HepG2 (cell line): ENCODE data around the gene NFATC3. TPM values are rescaled to one million over a fixed set of nuclear protein-coding genes. Genes with fewer than 3 reads are reported as not detected.

Experiments used
- HNF4A ChIP-seq: sonication (generic); formaldehyde crosslinking; IDR thresholded peaks from 2 replicates; pipeline ENCODE4 v1.4.0; 2020; ENCODE audit warnings: missing genetic modification reagents
- SIN3B ChIP-seq: fragments of 150-350 bp; IDR thresholded peaks from 2 replicates; pipeline ENCODE4 v1.6.1; 2014; ENCODE audit warnings: low read length
- SMAD3 ChIP-seq: sonication (generic); formaldehyde crosslinking; IDR thresholded peaks from 2 replicates; pipeline ENCODE4 v1.4.0; 2020; ENCODE audit warnings: missing genetic modification reagents
- SRSF4 ChIP-seq: fragments of 200-400 bp; formaldehyde crosslinking; IDR thresholded peaks from one replicate; pipeline ENCODE4 v1.6.1; 2018; ENCODE audit warnings: mild to moderate bottlenecking, low read depth, low read length, moderate library complexity; ENCODE audit not compliant: poor library complexity, severe bottlenecking
- XRCC5 ChIP-seq: fragments of 200-400 bp; formaldehyde crosslinking; optimal IDR thresholded peaks from 2 replicates; pipeline ENCODE3; 2017; ENCODE audit warnings: mild to moderate bottlenecking, low read length
- ZKSCAN1 ChIP-seq: fragments of 150-350 bp; IDR thresholded peaks from 2 replicates; pipeline ENCODE4 v1.6.1; 2014; ENCODE audit warnings: low read length
- ZNF232 ChIP-seq: sonication (generic); formaldehyde crosslinking; IDR thresholded peaks from 2 replicates; pipeline ENCODE4 v1.4.0; 2020; ENCODE audit warnings: missing genetic modification reagents, borderline replicate concordance
- polyA plus RNA-seq, 8 experiments: library from polyadenylated mRNA; depleted of rRNA in 3 of 8; stranded (reverse) in 7 of 8; unstranded in 1 of 8; fragments of >200 nt; fragmentation: Illumina TruSeq in 4 of 8; extraction: Trizol in 4 of 8; gene quantifications; 2 replicates each; pipeline versions ENCODE4 v1.2.1 to v1.2.3, GENCODE V29; 2011 to 2016; ENCODE audit warnings: low read depth in 4 of 8, missing spikeins in 1 of 8, mixed read lengths in 1 of 8; ENCODE audit not compliant: insufficient read depth in 1 of 8
- total RNA-seq, 5 experiments: library from RNA; depleted of rRNA; stranded (reverse); fragments of >200 nt; fragmentation: Illumina TruSeq; extraction: Trizol; gene quantifications; 2 replicates each; pipeline ENCODE4 v1.2.3, GENCODE V29; 2016; ENCODE audit warnings: low read depth in 1 of 5
- TF ChIP-seq, protein P1 (sequence below): sonication (generic); formaldehyde crosslinking; IDR thresholded peaks from 2 replicates; pipeline ENCODE4 v1.5.0; 2020; ENCODE audit warnings: missing genetic modification reagents
- TF ChIP-seq, protein P2 (sequence below): sonication (generic); formaldehyde crosslinking; conservative IDR thresholded peaks from 2 replicates; pipeline ENCODE4 v1.4.0; 2020; ENCODE audit warnings: mild to moderate bottlenecking, missing genetic modification reagents, moderate library complexity
- TF ChIP-seq, protein P3 (sequence below): sonication (generic); formaldehyde crosslinking; conservative IDR thresholded peaks from 2 replicates; pipeline ENCODE4 v1.4.0; 2020; ENCODE audit warnings: missing genetic modification reagents
- TF ChIP-seq, protein P4 (sequence below): sonication (generic); formaldehyde crosslinking; IDR thresholded peaks from 2 replicates; pipeline ENCODE4 v1.4.0; 2020; ENCODE audit warnings: missing genetic modification reagents
- TF ChIP-seq, protein P5 (sequence below): sonication (generic); formaldehyde crosslinking; IDR thresholded peaks from 2 replicates; pipeline ENCODE4 v1.4.0; 2020; ENCODE audit warnings: missing genetic modification reagents
- TF ChIP-seq, protein P6 (sequence below): sonication (generic); formaldehyde crosslinking; IDR thresholded peaks from 2 replicates; pipeline ENCODE4 v1.4.0; 2020; ENCODE audit warnings: missing genetic modification reagents, borderline replicate concordance
- TF ChIP-seq, protein P7 (sequence below): IDR thresholded peaks from 2 replicates; pipeline ENCODE4 v1.6.1; 2016; ENCODE audit warnings: control low read depth

The NFATC3 gene
- total and polyA plus RNA-seq, 2 of the 13 experiments (the other 11 are each of a cell fraction or from before 2014, with no cell fraction given) = 52.6 to 62.7 TPM

DNA sequence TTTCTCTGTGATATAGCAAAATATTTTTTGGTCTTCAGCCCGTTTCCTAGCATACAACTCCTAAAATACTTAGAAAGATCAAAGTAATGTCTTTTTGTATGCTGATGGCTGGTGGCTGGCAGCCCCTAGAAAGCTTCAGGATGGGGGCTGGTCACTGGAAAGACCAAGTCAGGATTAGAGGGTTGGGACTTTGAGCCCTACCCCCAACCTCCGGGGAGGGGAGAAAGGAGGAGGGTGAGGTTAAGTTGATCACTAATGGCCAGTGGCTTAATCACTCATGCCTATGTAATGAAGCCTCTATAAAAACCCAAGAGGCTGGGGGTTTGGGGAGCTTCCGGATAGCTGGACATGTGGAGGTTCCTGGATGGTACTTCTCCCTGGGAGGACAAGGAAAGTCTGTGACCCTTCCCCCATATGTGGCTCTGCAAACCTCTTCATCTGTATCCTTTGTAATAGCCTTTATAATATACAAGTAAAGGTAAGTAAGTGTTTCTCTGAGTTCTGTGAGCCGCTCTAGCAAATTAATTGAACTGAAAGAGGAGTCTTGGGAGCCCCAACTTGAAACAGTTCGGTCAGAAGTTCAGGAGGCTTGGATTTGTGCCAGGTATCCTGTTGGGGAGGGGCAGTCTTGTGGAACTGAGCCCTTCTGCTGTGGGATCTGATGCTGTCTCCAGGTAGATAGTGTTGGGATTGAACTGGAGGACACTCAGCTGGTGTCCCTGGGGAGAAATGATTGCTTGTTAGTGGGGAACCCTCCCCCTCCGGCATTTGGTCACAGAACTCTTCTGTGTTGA is 182.6 kb downstream of the NFATC3 start (continued):
- TF ChIP-seq, protein P1, sequence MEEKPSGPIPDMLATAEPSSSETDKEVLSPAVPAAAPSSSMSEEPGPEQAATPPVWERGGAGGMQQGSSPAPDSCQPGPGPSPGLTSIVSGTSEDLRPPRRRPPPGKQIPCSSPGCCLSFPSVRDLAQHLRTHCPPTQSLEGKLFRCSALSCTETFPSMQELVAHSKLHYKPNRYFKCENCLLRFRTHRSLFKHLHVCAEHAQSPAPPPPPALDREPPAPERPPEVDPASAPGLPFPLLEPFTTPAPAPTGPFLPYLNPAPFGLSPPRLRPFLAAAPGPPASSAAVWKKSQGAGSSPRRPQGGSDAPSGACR (CRISPR knock-in tag) = no peak
- TF ChIP-seq ZNF232 (CRISPR knock-in tag) (no peak), HNF4A (CRISPR knock-in tag) (peak; percentile 75), SRSF4 (no peak), ZKSCAN1 (no peak), SIN3B (no peak), SMAD3 (no peak), XRCC5 (peak; percentile 20)
- TF ChIP-seq, protein P2, sequence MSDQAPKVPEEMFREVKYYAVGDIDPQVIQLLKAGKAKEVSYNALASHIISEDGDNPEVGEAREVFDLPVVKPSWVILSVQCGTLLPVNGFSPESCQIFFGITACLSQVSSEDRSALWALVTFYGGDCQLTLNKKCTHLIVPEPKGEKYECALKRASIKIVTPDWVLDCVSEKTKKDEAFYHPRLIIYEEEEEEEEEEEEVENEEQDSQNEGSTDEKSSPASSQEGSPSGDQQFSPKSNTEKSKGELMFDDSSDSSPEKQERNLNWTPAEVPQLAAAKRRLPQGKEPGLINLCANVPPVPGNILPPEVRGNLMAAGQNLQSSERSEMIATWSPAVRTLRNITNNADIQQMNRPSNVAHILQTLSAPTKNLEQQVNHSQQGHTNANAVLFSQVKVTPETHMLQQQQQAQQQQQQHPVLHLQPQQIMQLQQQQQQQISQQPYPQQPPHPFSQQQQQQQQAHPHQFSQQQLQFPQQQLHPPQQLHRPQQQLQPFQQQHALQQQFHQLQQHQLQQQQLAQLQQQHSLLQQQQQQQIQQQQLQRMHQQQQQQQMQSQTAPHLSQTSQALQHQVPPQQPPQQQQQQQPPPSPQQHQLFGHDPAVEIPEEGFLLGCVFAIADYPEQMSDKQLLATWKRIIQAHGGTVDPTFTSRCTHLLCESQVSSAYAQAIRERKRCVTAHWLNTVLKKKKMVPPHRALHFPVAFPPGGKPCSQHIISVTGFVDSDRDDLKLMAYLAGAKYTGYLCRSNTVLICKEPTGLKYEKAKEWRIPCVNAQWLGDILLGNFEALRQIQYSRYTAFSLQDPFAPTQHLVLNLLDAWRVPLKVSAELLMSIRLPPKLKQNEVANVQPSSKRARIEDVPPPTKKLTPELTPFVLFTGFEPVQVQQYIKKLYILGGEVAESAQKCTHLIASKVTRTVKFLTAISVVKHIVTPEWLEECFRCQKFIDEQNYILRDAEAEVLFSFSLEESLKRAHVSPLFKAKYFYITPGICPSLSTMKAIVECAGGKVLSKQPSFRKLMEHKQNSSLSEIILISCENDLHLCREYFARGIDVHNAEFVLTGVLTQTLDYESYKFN (CRISPR knock-in tag) = 0 out of 2 replicates have a peak, but pooled peaks have one; percentile 51
- TF ChIP-seq, protein P3, sequence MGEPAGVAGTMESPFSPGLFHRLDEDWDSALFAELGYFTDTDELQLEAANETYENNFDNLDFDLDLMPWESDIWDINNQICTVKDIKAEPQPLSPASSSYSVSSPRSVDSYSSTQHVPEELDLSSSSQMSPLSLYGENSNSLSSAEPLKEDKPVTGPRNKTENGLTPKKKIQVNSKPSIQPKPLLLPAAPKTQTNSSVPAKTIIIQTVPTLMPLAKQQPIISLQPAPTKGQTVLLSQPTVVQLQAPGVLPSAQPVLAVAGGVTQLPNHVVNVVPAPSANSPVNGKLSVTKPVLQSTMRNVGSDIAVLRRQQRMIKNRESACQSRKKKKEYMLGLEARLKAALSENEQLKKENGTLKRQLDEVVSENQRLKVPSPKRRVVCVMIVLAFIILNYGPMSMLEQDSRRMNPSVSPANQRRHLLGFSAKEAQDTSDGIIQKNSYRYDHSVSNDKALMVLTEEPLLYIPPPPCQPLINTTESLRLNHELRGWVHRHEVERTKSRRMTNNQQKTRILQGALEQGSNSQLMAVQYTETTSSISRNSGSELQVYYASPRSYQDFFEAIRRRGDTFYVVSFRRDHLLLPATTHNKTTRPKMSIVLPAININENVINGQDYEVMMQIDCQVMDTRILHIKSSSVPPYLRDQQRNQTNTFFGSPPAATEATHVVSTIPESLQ = no peak
- TF ChIP-seq, protein P4, sequence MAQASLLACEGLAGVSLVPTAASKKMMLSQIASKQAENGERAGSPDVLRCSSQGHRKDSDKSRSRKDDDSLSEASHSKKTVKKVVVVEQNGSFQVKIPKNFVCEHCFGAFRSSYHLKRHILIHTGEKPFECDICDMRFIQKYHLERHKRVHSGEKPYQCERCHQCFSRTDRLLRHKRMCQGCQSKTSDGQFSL (CRISPR knock-in tag) = no peak
- TF ChIP-seq, protein P5, sequence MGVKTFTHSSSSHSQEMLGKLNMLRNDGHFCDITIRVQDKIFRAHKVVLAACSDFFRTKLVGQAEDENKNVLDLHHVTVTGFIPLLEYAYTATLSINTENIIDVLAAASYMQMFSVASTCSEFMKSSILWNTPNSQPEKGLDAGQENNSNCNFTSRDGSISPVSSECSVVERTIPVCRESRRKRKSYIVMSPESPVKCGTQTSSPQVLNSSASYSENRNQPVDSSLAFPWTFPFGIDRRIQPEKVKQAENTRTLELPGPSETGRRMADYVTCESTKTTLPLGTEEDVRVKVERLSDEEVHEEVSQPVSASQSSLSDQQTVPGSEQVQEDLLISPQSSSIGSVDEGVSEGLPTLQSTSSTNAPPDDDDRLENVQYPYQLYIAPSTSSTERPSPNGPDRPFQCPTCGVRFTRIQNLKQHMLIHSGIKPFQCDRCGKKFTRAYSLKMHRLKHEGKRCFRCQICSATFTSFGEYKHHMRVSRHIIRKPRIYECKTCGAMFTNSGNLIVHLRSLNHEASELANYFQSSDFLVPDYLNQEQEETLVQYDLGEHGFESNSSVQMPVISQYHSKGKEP = no peak
- TF ChIP-seq, protein P6, sequence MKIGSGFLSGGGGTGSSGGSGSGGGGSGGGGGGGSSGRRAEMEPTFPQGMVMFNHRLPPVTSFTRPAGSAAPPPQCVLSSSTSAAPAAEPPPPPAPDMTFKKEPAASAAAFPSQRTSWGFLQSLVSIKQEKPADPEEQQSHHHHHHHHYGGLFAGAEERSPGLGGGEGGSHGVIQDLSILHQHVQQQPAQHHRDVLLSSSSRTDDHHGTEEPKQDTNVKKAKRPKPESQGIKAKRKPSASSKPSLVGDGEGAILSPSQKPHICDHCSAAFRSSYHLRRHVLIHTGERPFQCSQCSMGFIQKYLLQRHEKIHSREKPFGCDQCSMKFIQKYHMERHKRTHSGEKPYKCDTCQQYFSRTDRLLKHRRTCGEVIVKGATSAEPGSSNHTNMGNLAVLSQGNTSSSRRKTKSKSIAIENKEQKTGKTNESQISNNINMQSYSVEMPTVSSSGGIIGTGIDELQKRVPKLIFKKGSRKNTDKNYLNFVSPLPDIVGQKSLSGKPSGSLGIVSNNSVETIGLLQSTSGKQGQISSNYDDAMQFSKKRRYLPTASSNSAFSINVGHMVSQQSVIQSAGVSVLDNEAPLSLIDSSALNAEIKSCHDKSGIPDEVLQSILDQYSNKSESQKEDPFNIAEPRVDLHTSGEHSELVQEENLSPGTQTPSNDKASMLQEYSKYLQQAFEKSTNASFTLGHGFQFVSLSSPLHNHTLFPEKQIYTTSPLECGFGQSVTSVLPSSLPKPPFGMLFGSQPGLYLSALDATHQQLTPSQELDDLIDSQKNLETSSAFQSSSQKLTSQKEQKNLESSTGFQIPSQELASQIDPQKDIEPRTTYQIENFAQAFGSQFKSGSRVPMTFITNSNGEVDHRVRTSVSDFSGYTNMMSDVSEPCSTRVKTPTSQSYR (CRISPR knock-in tag) = peak; percentile 77; the same call in 1 of the 2 replicates
- TF ChIP-seq, protein P7, sequence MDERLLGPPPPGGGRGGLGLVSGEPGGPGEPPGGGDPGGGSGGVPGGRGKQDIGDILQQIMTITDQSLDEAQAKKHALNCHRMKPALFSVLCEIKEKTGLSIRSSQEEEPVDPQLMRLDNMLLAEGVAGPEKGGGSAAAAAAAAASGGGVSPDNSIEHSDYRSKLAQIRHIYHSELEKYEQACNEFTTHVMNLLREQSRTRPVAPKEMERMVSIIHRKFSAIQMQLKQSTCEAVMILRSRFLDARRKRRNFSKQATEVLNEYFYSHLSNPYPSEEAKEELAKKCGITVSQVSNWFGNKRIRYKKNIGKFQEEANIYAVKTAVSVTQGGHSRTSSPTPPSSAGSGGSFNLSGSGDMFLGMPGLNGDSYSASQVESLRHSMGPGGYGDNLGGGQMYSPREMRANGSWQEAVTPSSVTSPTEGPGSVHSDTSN (CRISPR knock-in tag) = 0 out of 2 replicates have a peak, but pooled peaks have one; percentile 29
